NCI-H128 (cell line): ENCODE data around the gene NALF2.
A peak's percentile ranks its signal among the peaks of the same experiment; 100 is the strongest.

Experiments
- DNase-seq: peaks from one replicate; lab custom pipeline; 2025; ENCODE audit not compliant: unreplicated experiment; lab: John Stamatoyannopoulos, UW

The NALF2 gene

GRCh38 chrX:69524781-69525363, 20.7 kb downstream of the NALF2 start:
- no peak for DNase-seq

GRCh38 chrX:69530306-69530705, 26.2 kb downstream of the NALF2 start:
- DNase-seq = no peak

- no peak for DNase-seq
Observed at GRCh38 chrX:69531031-69531755, 27.1 kb downstream of the NALF2 start.

GRCh38 chrX:69535661-69536060, 31.5 kb downstream of the NALF2 start:
- DNase-seq = peak; percentile 23

GRCh38 chrX:69538321-69538876, 34.3 kb downstream of the NALF2 start:
- DNase-seq = peak; percentile 3

- DNase-seq = no peak
Observed at GRCh38 chrX:69539437-69539836, 35.3 kb downstream of the NALF2 start.

GRCh38 chrX:69541956-69542355, 37.8 kb downstream of the NALF2 start:
- no peak for DNase-seq

GRCh38 chrX:69543572-69543971, 39.4 kb downstream of the NALF2 start:
- no peak for DNase-seq

GRCh38 chrX:69546417-69546816, 42.3 kb downstream of the NALF2 start:
- no peak for DNase-seq

GRCh38 chrX:69546978-69547377, 42.9 kb downstream of the NALF2 start:
- DNase-seq = no peak

GRCh38 chrX:69551421-69552009, 47.4 kb downstream of the NALF2 start:
- no peak for DNase-seq

- no peak for DNase-seq
Observed at GRCh38 chrX:69552512-69552911, 48.4 kb downstream of the NALF2 start.
